ENCODE results near the gene PLXDC2. TPM values are rescaled to one million over a fixed set of nuclear protein-coding genes. Genes with fewer than 3 reads are reported as not detected.

Gene PLXDC2
- total RNA-seq, 2 donors from 2014 or later = 19.5 to 26.4 TPM

- 100% methylated on average over 1 to 3 of the region's 3 CpGs for WGBS, 2 experiments (ENCODE audit: insufficient coverage in 1 of 2, insufficient read length in 1 of 2)
- Mint-ChIP-seq H3K4me3 (no peak overlapping the region), H3K4me1 (no peaks in the 10 kb centered on the region), H3K27me3 (ENCODE audit: insufficient read depth) (no peaks in the 10 kb centered on the region), H3K27ac (no peak overlapping the region), H3K36me3 (ENCODE audit: low read depth) (peaks cover 3% of the 10 kb centered on the region), H3K9me3 (no peaks in the 10 kb centered on the region)
- Histone ChIP-seq H3K9ac (ENCODE audit: extremely low read depth, low read length, poor library complexity, severe bottlenecking) (no peak overlapping the region), H3K4me1 (ENCODE audit: control insufficient read depth, insufficient read depth, low read length) (no peaks in the 10 kb centered on the region), H3K27me3 (ENCODE audit: control insufficient read depth, insufficient read depth, low read length, poor library complexity, severe bottlenecking) (no peaks in the 10 kb centered on the region), H3K27ac (ENCODE audit: low read depth, low read length) (no peak overlapping the region), H3K36me3 (ENCODE audit: control insufficient read depth, insufficient read depth, low read length) (no peaks in the 10 kb centered on the region), H3K4me3 (ENCODE audit: low read length) (no peak overlapping the region), H3K9me3 (ENCODE audit: control insufficient read depth, low read length) (no peaks in the 10 kb centered on the region)
- DNase-seq = no peak
- no peak for TF ChIP-seq CTCF (conservative IDR thresholded peaks at IDR 0.05)
These were observed 356.8 kb downstream of the PLXDC2 start for GRCh38 chr10:20173046-20173445.

GRCh38 chr10:20175719-20176118 is 359.5 kb downstream of the PLXDC2 start:
- H3K9me3 ChIP-seq (ENCODE audit: control insufficient read depth, low read length) = no peaks in the 10 kb centered on the region
- Mint-ChIP-seq H3K27me3 (ENCODE audit: insufficient read depth) (no peaks in the 10 kb centered on the region), H3K4me1 (peaks cover 9% of the 10 kb centered on the region), H3K36me3 (ENCODE audit: low read depth) (peaks cover 3% of the 10 kb centered on the region), H3K9me3 (no peaks in the 10 kb centered on the region), H3K4me3 (no peak overlapping the region), H3K27ac (no peak overlapping the region)
- no peak overlapping the region for H3K27ac ChIP-seq (ENCODE audit: low read depth, low read length)
- H3K27me3 ChIP-seq (ENCODE audit: control insufficient read depth, insufficient read depth, low read length, poor library complexity, severe bottlenecking) = peaks cover 4% of the 10 kb centered on the region
- H3K36me3 ChIP-seq (ENCODE audit: control insufficient read depth, insufficient read depth, low read length) = no peaks in the 10 kb centered on the region
- H3K9ac ChIP-seq (ENCODE audit: extremely low read depth, low read length, poor library complexity, severe bottlenecking) = no peak overlapping the region
- H3K4me3 ChIP-seq (ENCODE audit: low read length) = no peak overlapping the region
- TF ChIP-seq CTCF (conservative IDR thresholded peaks at IDR 0.05) = no peak
- 83% methylated on average over 3 of the region's 3 CpGs; no CpG with 5 or more reads in 1 of the 2 experiments for WGBS, 2 experiments (ENCODE audit: insufficient coverage in 1 of 2, insufficient read length in 1 of 2)
- DNase-seq = no peak
- no peaks in the 10 kb centered on the region for H3K4me1 ChIP-seq (ENCODE audit: control insufficient read depth, insufficient read depth, low read length)

DNA sequence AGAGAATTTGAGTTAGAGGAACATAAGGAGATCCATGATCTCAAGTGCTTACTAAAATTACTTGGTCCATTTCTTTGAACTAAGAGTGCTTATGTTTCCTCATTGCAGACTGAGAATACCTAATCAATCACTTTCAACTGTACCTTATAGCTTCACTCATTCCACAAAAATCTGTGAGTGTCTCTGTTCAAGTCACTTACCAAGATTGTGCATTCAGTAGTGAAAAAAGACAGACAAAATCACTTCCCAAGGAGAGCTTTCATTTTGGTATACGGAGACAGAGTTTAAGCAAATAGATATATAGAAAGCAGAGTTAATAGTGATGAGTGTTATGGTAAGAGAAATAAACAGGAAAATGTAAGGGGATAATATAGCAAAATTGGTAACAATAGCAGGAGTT is 364.5 kb downstream of the PLXDC2 start:
- no peak overlapping the region for H3K9ac ChIP-seq (ENCODE audit: extremely low read depth, low read length, poor library complexity, severe bottlenecking)
- no peak for TF ChIP-seq CTCF (conservative IDR thresholded peaks at IDR 0.05)
- no peak for DNase-seq
- WGBS, 2 experiments (ENCODE audit: insufficient coverage in 1 of 2, insufficient read length in 1 of 2) = 96 to 100% methylated on average over 1 of the region's 1 CpG
- H3K9me3 ChIP-seq (ENCODE audit: control insufficient read depth, low read length) = no peaks in the 10 kb centered on the region
- Mint-ChIP-seq H3K4me3 (no peak overlapping the region), H3K27ac (no peak overlapping the region), H3K9me3 (no peaks in the 10 kb centered on the region), H3K27me3 (ENCODE audit: insufficient read depth) (no peaks in the 10 kb centered on the region), H3K4me1 (peaks cover 23% of the 10 kb centered on the region), H3K36me3 (ENCODE audit: low read depth) (peaks cover 3% of the 10 kb centered on the region)
- peaks cover 4% of the 10 kb centered on the region for H3K27me3 ChIP-seq (ENCODE audit: control insufficient read depth, insufficient read depth, low read length, poor library complexity, severe bottlenecking)
- no peak overlapping the region for H3K27ac ChIP-seq (ENCODE audit: low read depth, low read length)
- no peak overlapping the region for H3K4me3 ChIP-seq (ENCODE audit: low read length)
- H3K4me1 ChIP-seq (ENCODE audit: control insufficient read depth, insufficient read depth, low read length) = no peaks in the 10 kb centered on the region
- H3K36me3 ChIP-seq (ENCODE audit: control insufficient read depth, insufficient read depth, low read length) = no peaks in the 10 kb centered on the region
